Occipital lobe (tissue), 2 donors: ENCODE data around the gene GFOD2. TPM values are rescaled to one million over a fixed set of nuclear protein-coding genes. Genes with fewer than 3 reads are reported as not detected.
A peak's percentile ranks its signal among the peaks of the same experiment; 100 is the strongest.
"Not testable (repeated sequence)": the region's sequence is repeated elsewhere in the genome, so short reads cannot be mapped to it uniquely, and the experiment has no call there.

Source experiments
- DNase-seq: peaks from one replicate; lab custom pipeline; 2025; lab: John Stamatoyannopoulos, UW
- total RNA-seq: library from RNA; depleted of rRNA; stranded (reverse); fragments of >200 nt; gene quantifications from one replicate; pipeline ENCODE4 v1.2.3, GENCODE V29; 2014

GFOD2 gene
- total RNA-seq: 51.5 TPM

GRCh38 chr16:67719048-67719777 is at the start of gene GFOD2:
Gene GFOD2 (minus strand): TSS chr16:67719316. CDS start chr16:67685715, 33,601 bp downstream.
- peak; percentile 93 for DNase-seq

GRCh38 chr16:67767953-67768352 is 48.8 kb upstream of the GFOD2 start:
- no peak for DNase-seq

- no peak for DNase-seq
Observed at GRCh38 chr16:67766291-67766690, 47.2 kb upstream of the GFOD2 start.

- DNase-seq: no peak
Observed at GRCh38 chr16:67764158-67764667, 45.1 kb upstream of the GFOD2 start.

GRCh38 chr16:67763066-67763465 is 44.0 kb upstream of the GFOD2 start:
- DNase-seq: no peak

- no peak for DNase-seq
Observed at GRCh38 chr16:67762385-67762784, 43.3 kb upstream of the GFOD2 start.

GRCh38 chr16:67761924-67762323 is 42.8 kb upstream of the GFOD2 start:
- no peak for DNase-seq

- no peak for DNase-seq
Observed at GRCh38 chr16:67760956-67761230, 41.8 kb upstream of the GFOD2 start.

- DNase-seq: no peak
Observed at GRCh38 chr16:67760206-67760955, 41.3 kb upstream of the GFOD2 start.

GRCh38 chr16:67758966-67759365 is 39.9 kb upstream of the GFOD2 start:
- no peak for DNase-seq

GRCh38 chr16:67758006-67758405 is 38.9 kb upstream of the GFOD2 start:
- DNase-seq: no peak

GRCh38 chr16:67752641-67753040 is 33.5 kb upstream of the GFOD2 start:
- no peak for DNase-seq

GRCh38 chr16:67751331-67751730 is 32.2 kb upstream of the GFOD2 start:
- DNase-seq: not testable (repeated sequence)

GRCh38 chr16:67750466-67750865 is 31.4 kb upstream of the GFOD2 start:
- DNase-seq: no peak

GRCh38 chr16:67749436-67750078 is 30.4 kb upstream of the GFOD2 start:
- no peak for DNase-seq

GRCh38 chr16:67748834-67749233 is 29.7 kb upstream of the GFOD2 start:
- no peak for DNase-seq

- no peak for DNase-seq
Observed at GRCh38 chr16:67746846-67747245, 27.7 kb upstream of the GFOD2 start.

GRCh38 chr16:67741118-67741517 is 22.0 kb upstream of the GFOD2 start:
- no peak for DNase-seq

GRCh38 chr16:67740391-67740790 is 21.3 kb upstream of the GFOD2 start:
- DNase-seq: no peak

- no peak for DNase-seq
Observed at GRCh38 chr16:67736858-67737257, 17.7 kb upstream of the GFOD2 start.

- no peak for DNase-seq
Observed at GRCh38 chr16:67734731-67735201, 15.7 kb upstream of the GFOD2 start.

- no peak for DNase-seq
Observed at GRCh38 chr16:67733734-67734470, 14.8 kb upstream of the GFOD2 start.
